ENCODE results near the gene ATOSB. TPM values are rescaled to one million over a fixed set of nuclear protein-coding genes. Genes with fewer than 3 reads are reported as not detected.

Gene ATOSB, protein sequence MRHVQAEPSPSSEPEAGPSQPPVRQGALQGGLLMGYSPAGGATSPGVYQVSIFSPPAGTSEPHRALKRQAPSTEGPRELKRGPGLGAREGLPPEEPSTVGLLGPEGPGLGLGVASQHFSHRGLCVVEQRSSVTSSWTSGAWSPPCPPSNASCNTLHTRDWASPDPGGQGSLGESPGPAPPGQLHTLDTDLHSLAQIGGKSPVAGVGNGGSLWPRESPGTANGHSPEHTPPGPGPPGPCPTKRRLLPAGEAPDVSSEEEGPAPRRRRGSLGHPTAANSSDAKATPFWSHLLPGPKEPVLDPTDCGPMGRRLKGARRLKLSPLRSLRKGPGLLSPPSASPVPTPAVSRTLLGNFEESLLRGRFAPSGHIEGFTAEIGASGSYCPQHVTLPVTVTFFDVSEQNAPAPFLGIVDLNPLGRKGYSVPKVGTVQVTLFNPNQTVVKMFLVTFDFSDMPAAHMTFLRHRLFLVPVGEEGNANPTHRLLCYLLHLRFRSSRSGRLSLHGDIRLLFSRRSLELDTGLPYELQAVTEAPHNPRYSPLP
- total RNA-seq: 6.8 and 7.2 TPM in 2 replicates

DNA sequence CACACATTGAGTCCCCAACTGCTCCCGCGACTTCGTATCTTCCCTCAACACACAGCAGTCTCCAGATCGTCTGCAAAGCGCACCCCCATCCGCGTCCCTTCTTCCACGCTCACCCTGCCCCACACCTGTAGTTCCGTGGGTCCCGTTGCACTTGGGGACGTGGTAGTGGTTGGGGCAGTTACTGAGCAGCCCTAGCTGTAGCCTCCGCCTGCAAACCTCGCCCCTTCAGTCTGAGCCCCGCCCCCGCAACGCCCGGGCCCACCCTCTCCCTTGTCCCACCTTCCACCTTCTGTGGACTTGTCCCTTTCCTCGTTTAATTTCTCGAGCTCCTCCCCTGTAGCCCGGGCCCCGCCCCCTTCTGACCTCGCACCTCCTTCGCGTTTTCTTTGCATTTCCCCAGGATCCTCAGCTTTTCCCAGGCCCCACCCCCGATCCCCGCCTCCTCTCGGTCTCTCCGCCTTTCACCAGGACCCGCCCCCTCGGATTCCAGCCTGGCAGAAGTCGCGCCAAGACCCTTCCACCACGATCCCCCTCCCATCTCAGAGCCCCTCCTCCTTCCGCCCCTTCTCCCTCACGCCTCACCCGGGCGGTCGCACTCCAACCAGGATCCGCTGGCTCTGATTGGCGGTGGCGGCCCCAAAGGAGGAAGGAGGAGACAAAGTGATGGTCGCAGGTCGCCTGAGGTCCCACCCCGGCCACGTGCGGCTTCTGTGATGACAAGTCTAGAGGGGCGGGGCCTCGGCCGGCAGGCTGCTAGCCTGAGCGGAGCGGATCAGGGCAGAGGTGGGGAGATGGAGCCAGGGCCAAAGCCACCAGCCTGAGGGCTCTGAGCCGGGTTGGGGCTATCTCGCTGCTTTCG is at the start of gene ATOSB:
Gene ATOSB, minus strand, starts transcription at position 183 of the 859 bp plus-strand sequence. CDS start 7,588 bp downstream, outside the sequence.
- Mint-ChIP-seq H3K27ac (peak within 1 kb of the TSS; percentile 94), H3K27me3 (no peaks in the 10 kb centered on the region), H3K9me3 (no peaks in the 10 kb centered on the region), H3K4me3 (peak within 1 kb of the TSS; percentile 96), H3K36me3 (ENCODE audit: low read depth) (no peaks in the 10 kb centered on the region), H3K4me1 (peaks cover 54% of the 10 kb centered on the region)
- DNase-seq: peak; percentile 90
- TF ChIP-seq, protein P1, sequence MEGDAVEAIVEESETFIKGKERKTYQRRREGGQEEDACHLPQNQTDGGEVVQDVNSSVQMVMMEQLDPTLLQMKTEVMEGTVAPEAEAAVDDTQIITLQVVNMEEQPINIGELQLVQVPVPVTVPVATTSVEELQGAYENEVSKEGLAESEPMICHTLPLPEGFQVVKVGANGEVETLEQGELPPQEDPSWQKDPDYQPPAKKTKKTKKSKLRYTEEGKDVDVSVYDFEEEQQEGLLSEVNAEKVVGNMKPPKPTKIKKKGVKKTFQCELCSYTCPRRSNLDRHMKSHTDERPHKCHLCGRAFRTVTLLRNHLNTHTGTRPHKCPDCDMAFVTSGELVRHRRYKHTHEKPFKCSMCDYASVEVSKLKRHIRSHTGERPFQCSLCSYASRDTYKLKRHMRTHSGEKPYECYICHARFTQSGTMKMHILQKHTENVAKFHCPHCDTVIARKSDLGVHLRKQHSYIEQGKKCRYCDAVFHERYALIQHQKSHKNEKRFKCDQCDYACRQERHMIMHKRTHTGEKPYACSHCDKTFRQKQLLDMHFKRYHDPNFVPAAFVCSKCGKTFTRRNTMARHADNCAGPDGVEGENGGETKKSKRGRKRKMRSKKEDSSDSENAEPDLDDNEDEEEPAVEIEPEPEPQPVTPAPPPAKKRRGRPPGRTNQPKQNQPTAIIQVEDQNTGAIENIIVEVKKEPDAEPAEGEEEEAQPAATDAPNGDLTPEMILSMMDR (IDR thresholded peaks at IDR 0.05): no peak
- CTCF ChIA-PET: interaction anchor here (1.0 to 6.8 kb wide), 4 partner anchors 20 to 361 kb away, joined by 3 to 37 read pairs (median 14); partner anchors contain the start of gene PIGO
- POLR2A ChIA-PET: interaction anchor here (0.6 to 3.9 kb wide), 9 partner anchors 13 to 581 kb away, joined by 3 to 47 read pairs (median 4); partner anchors contain the start of genes FANCG, PIGO, STOML2 and VCP
- peak; percentile 64 for ATAC-seq (ENCODE audit: low read depth)
- intact Hi-C loops (cut with micrococcal nuclease): loop anchor here (1.0 to 10.0 kb wide), 18 partner anchors 13 to 1641 kb away; partner anchors contain the start of genes CREB3, DNAJB5, FAM221B and NOL6

DNA sequence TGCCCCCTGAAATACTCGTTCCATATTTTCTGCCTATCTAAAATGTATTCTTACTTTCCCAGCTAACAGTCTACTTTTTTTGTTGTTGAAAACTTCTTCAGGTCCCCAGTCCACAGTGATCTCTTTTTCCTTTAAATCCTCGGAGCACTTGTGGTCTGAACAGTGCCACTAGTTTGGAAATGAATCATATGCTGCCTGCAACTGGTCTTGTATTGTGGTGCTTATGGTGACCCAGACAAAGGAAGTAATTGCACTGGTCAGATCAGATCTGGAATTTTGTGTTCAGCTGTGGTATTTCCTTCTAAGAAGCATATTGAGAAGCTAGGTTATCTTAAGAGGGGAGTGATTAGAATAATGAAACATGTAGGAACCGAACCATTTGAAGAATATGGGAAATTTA is 49.0 kb upstream of the ATOSB start:
- Mint-ChIP-seq H3K36me3 (ENCODE audit: low read depth) (peaks cover 2% of the 10 kb centered on the region), H3K4me3 (no peak overlapping the region), H3K27ac (no peak overlapping the region), H3K4me1 (peaks cover 12% of the 10 kb centered on the region), H3K9me3 (no peaks in the 10 kb centered on the region), H3K27me3 (peaks cover 7% of the 10 kb centered on the region)
- intact Hi-C loops (cut with micrococcal nuclease): loop anchor here (5.0 kb wide), 1 partner anchor 1323 kb away; no protein-coding TSS in a partner anchor
- DNase-seq: no peak
- ChIA-PET POLR2A (no interaction called here), CTCF (no interaction called here)
- TF ChIP-seq, protein P1 (IDR thresholded peaks at IDR 0.05): no peak
- no peak for ATAC-seq (ENCODE audit: low read depth)

DNA sequence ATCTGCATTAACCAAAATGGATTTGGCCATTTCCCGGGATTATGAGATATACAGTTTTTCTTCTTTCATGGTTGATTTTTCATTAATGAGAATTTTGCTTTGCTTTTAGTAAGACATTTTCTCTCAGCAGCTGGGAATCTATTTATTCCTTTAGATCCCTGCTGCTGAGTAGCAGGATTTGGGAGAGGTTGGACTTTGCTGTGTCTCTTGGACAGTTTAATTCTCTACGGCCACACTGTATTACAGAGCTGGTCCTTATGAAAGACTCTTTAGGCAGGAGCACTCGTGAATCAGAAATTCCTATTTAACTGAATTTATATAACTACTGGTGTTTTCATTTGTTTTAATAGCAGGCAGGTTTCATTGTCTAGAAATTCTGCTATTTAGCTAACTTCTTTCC is 47.8 kb upstream of the ATOSB start:
- H3K36me3 Mint-ChIP-seq (ENCODE audit: low read depth): peaks cover 2% of the 10 kb centered on the region
- no peaks in the 10 kb centered on the region for H3K9me3 Mint-ChIP-seq
- H3K27me3 Mint-ChIP-seq: peaks cover 8% of the 10 kb centered on the region
- ATAC-seq (ENCODE audit: low read depth) (no peak), DNase-seq (no peak)
- intact Hi-C loops (cut with micrococcal nuclease): loop anchor here (5.0 kb wide), 1 partner anchor 1324 kb away; no protein-coding TSS in a partner anchor
- TF ChIP-seq, protein P1 (IDR thresholded peaks at IDR 0.05): no peak
- H3K4me1 Mint-ChIP-seq: peaks cover 23% of the 10 kb centered on the region
- H3K4me3 Mint-ChIP-seq: no peak overlapping the region
- ChIA-PET POLR2A (interaction anchor here (0.7 to 1.3 kb wide), 2 partner anchors 91 to 264 kb away, joined by 3 to 4 read pairs; partner anchors contain the start of gene VCP), CTCF (no interaction called here)
- no peak overlapping the region for H3K27ac Mint-ChIP-seq

DNA sequence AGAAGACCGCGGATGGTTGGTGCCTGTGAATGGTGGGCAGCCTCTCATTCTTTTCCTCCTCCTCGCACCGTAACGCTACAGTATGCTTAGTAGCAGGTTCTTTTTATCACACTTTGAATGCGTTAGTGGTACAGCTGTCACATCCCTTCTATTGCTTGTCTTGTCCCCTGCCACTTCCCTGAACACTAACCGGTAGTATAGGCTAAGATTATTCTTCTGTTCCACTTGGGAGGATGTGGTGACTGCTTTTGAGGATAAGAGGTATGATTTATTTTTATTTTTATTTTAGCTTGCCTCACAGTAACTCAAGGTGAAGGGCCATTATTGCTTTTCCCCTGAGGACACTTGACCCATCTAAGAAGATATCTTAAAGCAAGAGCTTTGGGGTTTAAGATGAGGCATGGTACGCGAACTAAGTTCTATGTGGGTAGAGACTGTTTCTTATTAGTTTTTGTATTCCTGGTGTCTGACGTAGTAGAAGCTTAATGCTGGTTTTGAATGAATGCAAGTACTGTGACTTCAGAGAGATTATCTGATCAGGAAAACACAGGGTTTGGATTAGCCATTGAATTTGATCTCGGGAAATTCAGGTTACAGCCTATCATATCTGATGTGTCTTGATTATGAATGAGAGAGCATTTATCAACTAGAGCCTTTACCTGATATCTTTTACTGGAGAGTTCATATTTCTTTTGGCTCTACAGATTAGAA is 47.1 kb upstream of the ATOSB start:
- no peak for DNase-seq
- ATAC-seq (ENCODE audit: low read depth): no peak
- peaks cover 8% of the 10 kb centered on the region for H3K27me3 Mint-ChIP-seq
- POLR2A ChIA-PET: interaction anchor here (0.7 to 1.3 kb wide), 3 partner anchors 91 to 1346 kb away, joined by 3 to 4 read pairs (median 3); partner anchors contain the start of genes UBE2R2 and VCP
- peaks cover 24% of the 10 kb centered on the region for H3K4me1 Mint-ChIP-seq
- peak overlapping the region; percentile 89 for H3K4me3 Mint-ChIP-seq
- H3K27ac Mint-ChIP-seq: no peak overlapping the region
- peaks cover 2% of the 10 kb centered on the region for H3K36me3 Mint-ChIP-seq (ENCODE audit: low read depth)
- CTCF ChIA-PET: interaction anchor here (0.6 to 1.5 kb wide), 2 partner anchors 46 to 61 kb away, joined by 3 to 4 read pairs; no protein-coding TSS in a partner anchor
- H3K9me3 Mint-ChIP-seq: no peaks in the 10 kb centered on the region
- TF ChIP-seq, protein P1 (IDR thresholded peaks at IDR 0.05): no peak
- intact Hi-C loops (cut with micrococcal nuclease): loop anchor here (5.0 kb wide), 1 partner anchor 1325 kb away; no protein-coding TSS in a partner anchor

Data from activated B cell treated with CpG ODN at 0.5 μM for 24 hours (primary cell).